Vagina (tissue), 2 donors: ENCODE data around the gene UBE2Q1.

ENCODE experiments used
- POLR2A ChIP-seq, 2 donors: fragments of 450-650 bp; IDR thresholded peaks; one replicate each; pipeline ENCODE4 v1.6.1; 2017; ENCODE audit warnings: antibody characterized with exemption in 2 of 2, mild to moderate bottlenecking in 2 of 2, moderate library complexity in 2 of 2
- POLR2AphosphoS5 ChIP-seq, 2 donors: sonication (generic); formaldehyde crosslinking; IDR thresholded peaks; one replicate each; pipeline ENCODE4 v1.9.0; 2017; ENCODE audit warnings: antibody characterized with exemption in 2 of 2, mild to moderate bottlenecking in 2 of 2, low read depth in 1 of 2; ENCODE audit not compliant: insufficient read depth in 1 of 2
- TF ChIP-seq, protein P1 (sequence below), 3 experiments: fragments of 450-650 bp in 2 of 3; fragments of 200-600 bp in 1 of 3; sonication (generic) in 1 of 3; IDR thresholded peaks; one replicate each; pipeline ENCODE4 v1.5.1; 2017 to 2019; ENCODE audit warnings: antibody characterized with exemption in 3 of 3, mild to moderate bottlenecking in 2 of 3, moderate library complexity in 2 of 3

DNA sequence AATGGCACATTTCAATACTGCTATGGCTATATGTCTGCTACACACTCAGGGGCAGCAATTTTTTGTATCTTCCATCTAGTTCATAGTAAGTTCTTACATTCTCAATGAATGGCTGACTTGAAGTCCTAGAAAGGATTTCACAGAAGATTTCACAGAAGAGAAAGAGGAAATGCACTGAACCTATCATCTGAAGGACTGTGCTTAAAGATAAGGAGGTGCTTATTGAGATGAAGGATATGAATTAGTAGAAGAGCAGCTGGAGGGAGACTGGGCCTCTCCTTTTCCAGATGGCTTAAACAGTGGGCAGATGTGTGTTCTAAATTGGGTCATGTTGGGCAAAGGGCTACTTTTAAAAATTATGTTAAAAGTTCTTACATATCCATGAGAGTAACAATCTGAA, 34.9 kb upstream of the UBE2Q1 start:
- TF ChIP-seq POLR2A (IDR thresholded peaks at IDR 0.05) (no peak), POLR2AphosphoS5 (IDR thresholded peaks at IDR 0.05; ENCODE audit: insufficient read depth in 1 of 2, low read depth in 1 of 2) (no peak)
- TF ChIP-seq, protein P1, sequence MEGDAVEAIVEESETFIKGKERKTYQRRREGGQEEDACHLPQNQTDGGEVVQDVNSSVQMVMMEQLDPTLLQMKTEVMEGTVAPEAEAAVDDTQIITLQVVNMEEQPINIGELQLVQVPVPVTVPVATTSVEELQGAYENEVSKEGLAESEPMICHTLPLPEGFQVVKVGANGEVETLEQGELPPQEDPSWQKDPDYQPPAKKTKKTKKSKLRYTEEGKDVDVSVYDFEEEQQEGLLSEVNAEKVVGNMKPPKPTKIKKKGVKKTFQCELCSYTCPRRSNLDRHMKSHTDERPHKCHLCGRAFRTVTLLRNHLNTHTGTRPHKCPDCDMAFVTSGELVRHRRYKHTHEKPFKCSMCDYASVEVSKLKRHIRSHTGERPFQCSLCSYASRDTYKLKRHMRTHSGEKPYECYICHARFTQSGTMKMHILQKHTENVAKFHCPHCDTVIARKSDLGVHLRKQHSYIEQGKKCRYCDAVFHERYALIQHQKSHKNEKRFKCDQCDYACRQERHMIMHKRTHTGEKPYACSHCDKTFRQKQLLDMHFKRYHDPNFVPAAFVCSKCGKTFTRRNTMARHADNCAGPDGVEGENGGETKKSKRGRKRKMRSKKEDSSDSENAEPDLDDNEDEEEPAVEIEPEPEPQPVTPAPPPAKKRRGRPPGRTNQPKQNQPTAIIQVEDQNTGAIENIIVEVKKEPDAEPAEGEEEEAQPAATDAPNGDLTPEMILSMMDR (IDR thresholded peaks at IDR 0.05): no peak
